ENCODE data around the gene ST3GAL3. TPM values are rescaled to one million over a fixed set of nuclear protein-coding genes. Genes with fewer than 3 reads are reported as not detected.

ST3GAL3 gene, protein sequence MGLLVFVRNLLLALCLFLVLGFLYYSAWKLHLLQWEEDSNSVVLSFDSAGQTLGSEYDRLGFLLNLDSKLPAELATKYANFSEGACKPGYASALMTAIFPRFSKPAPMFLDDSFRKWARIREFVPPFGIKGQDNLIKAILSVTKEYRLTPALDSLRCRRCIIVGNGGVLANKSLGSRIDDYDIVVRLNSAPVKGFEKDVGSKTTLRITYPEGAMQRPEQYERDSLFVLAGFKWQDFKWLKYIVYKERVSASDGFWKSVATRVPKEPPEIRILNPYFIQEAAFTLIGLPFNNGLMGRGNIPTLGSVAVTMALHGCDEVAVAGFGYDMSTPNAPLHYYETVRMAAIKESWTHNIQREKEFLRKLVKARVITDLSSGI
- 10 to 100 TPM; 10.6 to 12.1 TPM for total RNA-seq

DNA sequence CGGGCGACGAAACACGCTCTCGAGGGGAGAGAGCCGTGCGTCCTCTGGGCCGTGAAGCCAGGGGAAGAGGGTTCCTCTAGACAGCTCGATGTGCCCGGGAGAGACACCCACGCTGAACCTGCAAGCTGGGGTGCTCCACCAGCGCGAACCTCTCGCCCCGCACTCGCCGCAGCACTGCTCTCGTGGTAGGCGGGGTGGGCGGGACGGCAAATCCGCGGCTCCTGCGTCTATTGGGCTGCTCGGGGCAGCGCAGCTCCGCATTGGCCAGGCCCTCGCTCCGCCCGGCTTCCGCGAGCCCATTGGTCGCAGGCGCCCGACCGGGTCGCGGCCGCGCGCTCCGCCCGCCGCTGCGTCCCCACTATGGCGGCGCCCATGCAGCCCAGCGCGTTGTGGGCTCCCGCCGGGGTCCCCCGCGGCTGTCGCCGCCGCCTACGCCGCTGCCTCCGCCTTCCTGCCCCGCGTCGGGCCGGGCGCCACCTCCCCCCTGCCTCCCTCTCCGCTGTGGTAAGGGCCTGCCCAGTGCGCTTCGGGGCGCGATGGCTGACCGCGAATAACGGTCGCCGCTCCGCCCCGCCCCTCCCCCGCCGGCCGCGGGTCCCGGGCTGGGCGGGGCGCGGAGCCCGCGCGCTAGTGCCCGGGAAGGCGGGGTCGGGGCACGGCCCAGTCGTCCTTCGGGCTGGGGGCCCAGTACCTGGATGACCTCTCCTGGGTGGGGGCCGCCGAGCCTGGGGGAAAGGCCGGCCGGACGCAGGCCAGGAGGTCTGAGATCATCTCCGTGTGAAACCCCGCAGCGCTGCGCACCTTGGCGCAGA is at the start of gene ST3GAL3:
TSS of gene ST3GAL3 (plus strand) at position 347 of the 812 bp plus-strand sequence. CDS start 28,727 bp downstream, outside the sequence.
- ChIA-PET POLR2A (interaction anchor here (0.7 to 2.8 kb wide), 4 partner anchors 54 to 323 kb away, joined by 3 to 14 read pairs (median 4); partner anchors contain the start of genes KDM4A and SLC6A9), CTCF (interaction anchor here (0.5 to 1.9 kb wide), 3 partner anchors 47 to 341 kb away, joined by 3 to 6 read pairs (median 3); no protein-coding TSS in a partner anchor)

- ChIA-PET POLR2A (interaction anchor here (2.7 kb wide), 1 partner anchor 9 kb away, joined by 12 read pairs; the partner anchor contains the start of gene KDM4A), CTCF (interaction anchor here (1.3 kb wide), 1 partner anchor 48 kb away, joined by 3 read pairs; the partner anchor contains the start of gene ST3GAL3)
These were observed 47.8 kb upstream of the ST3GAL3 start for GRCh38 chr1:43659212-43660166.

DNA sequence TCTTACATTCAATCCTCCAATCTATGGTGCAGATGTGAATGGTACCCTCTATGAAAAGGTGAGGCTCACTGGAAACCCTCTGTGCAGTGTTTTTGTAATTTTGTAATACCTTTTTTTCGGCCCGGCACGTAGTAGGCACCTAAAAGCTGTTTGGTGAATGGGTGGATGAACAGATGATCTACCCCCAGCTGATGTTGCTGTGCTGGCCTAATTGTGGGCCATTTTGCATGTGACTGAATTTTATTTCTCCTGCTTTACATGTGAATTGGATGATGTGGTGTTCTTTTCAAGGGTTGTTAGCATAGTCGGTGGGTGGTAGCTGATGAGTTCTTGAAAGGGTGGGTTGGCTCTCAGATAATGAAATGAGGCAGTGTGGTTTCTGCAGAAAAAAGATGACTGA is 47.0 kb upstream of the ST3GAL3 start:
- ChIA-PET POLR2A (interaction anchor here (2.7 kb wide), 1 partner anchor 10 kb away, joined by 12 read pairs; the partner anchor contains the start of gene KDM4A), CTCF (interaction anchor here (0.7 to 1.3 kb wide), 3 partner anchors 10 to 1083 kb away, joined by 3 read pairs; partner anchors contain the start of gene ST3GAL3)

- CTCF ChIA-PET, result no interaction called here
- POLR2A ChIA-PET, result no interaction called here
These were observed 43.0 kb upstream of the ST3GAL3 start for GRCh38 chr1:43664369-43664768.

GRCh38 chr1:43666608-43667007 is 40.7 kb upstream of the ST3GAL3 start:
- CTCF ChIA-PET, result no interaction called here
- POLR2A ChIA-PET, result no interaction called here

GRCh38 chr1:43668956-43669355 is 38.4 kb upstream of the ST3GAL3 start:
- POLR2A ChIA-PET, result no interaction called here
- CTCF ChIA-PET, result interaction anchor here (0.7 kb wide), 1 partner anchor 139 kb away, joined by 3 read pairs; no protein-coding TSS in a partner anchor

DNA sequence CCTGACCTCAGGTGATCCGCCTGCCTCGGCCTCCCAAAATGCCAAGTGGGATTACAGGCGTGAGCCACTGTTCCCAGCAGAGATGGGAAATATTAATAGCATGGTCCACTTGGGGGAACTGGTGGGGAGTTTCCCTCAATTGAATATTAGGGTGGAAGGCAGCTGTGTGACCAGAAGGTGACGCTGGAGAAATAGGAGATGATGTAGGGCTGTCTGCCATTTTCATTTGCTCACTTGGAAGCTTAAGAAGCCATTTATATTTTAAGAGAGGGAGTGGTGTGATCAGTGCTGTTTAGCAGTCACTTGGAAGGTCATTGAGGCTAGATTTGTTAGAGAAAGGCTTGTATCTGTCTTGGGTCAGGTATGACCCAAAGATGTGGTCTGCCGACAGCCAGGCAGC is 37.5 kb upstream of the ST3GAL3 start:
- ChIA-PET POLR2A (no interaction called here), CTCF (no interaction called here)

GRCh38 chr1:43671193-43671592 is 36.1 kb upstream of the ST3GAL3 start:
- CTCF ChIA-PET, result no interaction called here

DNA sequence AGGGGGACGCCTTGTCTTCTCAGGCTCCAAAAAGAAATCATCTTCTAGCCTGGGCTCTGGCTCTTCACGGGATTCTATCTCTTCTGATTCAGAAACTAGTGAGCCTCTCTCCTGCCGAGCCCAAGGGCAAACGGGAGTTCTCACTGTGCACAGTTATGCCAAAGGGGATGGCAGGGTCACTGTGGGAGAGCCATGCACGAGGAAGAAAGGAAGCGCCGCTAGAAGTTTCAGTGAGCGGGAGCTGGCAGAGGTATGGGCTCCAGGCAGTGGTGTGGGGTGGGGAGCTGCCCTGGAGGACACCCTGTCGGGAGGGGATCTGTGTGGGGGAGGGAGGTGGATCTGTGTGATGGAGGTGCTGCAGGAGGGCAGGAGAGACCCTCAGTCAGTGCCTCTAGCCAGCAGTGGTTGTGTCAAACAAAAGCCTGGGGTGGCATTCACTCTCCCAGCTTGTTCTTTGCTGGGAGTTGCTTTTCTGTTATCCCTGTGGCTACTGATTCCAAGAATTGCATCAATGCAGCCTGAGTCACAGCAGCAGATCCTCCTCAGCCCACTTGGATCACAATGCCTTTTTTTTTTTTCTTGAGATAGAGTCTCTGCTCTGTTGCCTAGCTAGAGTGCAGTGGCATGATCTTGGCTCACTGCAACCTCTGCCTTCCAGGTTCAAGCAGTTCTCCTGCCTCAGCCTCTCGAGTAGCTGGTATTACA is 35.6 kb upstream of the ST3GAL3 start:
- ChIA-PET POLR2A (interaction anchor here (1.0 kb wide), 1 partner anchor 21 kb away, joined by 3 read pairs; no protein-coding TSS in a partner anchor), CTCF (interaction anchor here (0.7 kb wide), 1 partner anchor 185 kb away, joined by 3 read pairs; no protein-coding TSS in a partner anchor)

More at GRCh38 chr1:43671193-43671592, 36.1 kb upstream of the ST3GAL3 start:
- POLR2A ChIA-PET, result no interaction called here

- POLR2A ChIA-PET, result interaction anchor here (0.7 kb wide), 1 partner anchor 23 kb away, joined by 4 read pairs; the partner anchor contains the start of gene KDM4A
- CTCF ChIA-PET, result interaction anchor here (0.6 to 1.3 kb wide), 2 partner anchors 42 to 262 kb away, joined by 3 read pairs; no protein-coding TSS in a partner anchor
These were observed 34.1 kb upstream of the ST3GAL3 start for GRCh38 chr1:43673261-43673660.

- POLR2A ChIA-PET, result no interaction called here
- CTCF ChIA-PET, result no interaction called here
These were observed 28.4 kb upstream of the ST3GAL3 start for GRCh38 chr1:43678940-43679339.

DNA sequence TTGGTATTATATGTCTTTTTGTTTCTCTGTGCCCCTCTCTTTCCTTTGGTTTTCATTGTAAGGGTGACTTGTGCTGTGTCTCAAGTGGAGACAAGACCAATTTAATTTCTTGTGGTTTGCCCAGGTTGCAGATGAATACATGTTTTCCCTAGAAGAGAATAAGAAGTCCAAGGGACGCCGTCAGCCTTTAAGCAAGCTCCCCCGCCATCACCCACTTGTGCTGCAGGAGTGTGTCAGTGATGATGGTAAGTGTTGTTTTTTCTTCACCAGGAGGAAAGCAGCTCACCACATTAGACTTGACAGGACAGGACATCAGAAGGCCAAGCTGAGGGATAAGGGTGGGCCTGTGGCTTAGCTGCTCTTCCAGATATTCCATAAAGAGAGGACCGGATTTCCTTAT is 23.8 kb upstream of the ST3GAL3 start:
- ChIA-PET POLR2A (interaction anchor here (0.6 kb wide), 1 partner anchor 292 kb away, joined by 3 read pairs; no protein-coding TSS in a partner anchor), CTCF (interaction anchor here (0.5 kb wide), 1 partner anchor 424 kb away, joined by 3 read pairs; no protein-coding TSS in a partner anchor)

DNA sequence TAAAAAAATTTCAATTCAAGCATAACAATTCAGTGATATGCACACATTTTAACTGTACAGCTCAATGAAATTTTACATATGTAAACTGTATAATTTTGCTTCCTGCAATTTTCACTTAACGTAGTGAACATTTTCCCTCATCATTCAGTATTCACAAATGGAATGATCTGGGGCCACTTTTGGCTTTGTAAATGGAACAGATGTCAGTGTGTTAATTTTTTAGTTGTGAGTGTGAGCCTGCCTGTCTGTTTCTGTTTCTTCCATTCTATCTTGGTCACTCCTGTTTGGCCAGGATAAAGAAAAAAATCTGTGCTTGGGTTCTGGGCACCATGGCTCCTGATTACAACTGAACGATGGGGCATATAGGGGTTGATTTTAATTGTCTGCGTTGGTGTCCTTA is 20.5 kb upstream of the ST3GAL3 start:
- ChIA-PET POLR2A (no interaction called here), CTCF (no interaction called here)

DNA sequence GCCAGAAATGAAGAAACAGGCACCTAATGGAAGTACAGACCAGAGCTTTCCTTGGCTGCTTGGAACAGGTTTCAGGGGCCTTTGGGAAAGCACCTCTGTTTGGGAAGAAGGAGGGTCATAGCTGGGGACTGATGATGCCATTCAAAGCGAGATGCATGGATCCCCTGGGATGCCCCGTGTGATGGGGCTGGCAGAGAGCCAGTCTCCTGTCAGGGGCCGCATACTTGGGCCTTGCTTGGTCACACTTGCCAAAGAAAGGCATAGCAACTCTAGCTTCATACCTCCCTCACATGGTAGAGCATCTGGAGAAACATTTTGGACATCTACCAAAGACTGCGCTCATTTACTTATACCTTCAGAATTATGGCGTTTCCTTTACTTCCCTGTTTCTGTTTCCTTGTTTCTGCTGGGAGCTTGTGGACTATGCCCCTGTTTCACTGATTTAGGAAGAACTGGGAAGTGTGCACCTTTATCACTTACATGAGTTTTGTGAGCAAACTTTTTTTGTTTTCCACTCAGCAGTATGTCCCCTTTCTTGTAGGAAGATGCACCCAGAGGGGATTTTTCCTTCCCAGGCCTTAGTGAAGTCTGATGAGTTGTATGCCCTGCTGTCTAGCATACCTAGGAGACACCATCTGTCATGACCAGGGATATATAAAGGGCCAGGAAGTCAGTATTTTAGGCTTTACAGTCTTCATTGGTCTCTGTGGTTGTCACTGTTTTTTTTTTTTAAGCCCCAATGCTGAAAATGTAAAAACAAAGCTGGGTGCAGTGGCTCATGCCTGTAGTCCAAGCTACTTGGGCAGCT is 19.8 kb upstream of the ST3GAL3 start:
- ChIA-PET POLR2A (no interaction called here), CTCF (no interaction called here)

GRCh38 chr1:43688109-43688387 is 19.3 kb upstream of the ST3GAL3 start:
- CTCF ChIA-PET, result no interaction called here
- POLR2A ChIA-PET, result no interaction called here

GRCh38 chr1:43688594-43689000 is 18.7 kb upstream of the ST3GAL3 start:
- CTCF ChIA-PET, result no interaction called here
- POLR2A ChIA-PET, result no interaction called here

GRCh38 chr1:43689289-43689688 is 18.0 kb upstream of the ST3GAL3 start:
- ChIA-PET CTCF (no interaction called here), POLR2A (no interaction called here)
